Neural progenitor cell (in vitro differentiated cells): ENCODE results near the gene SMARCE1. TPM values are rescaled to one million over a fixed set of nuclear protein-coding genes. Genes with fewer than 3 reads are reported as not detected.

Source experiments
- DNase-seq: peaks from one replicate; pipeline ENCODE4 v3.0.0-alpha.2; 2016; ENCODE audit warnings: low spot score
- H2AFZ ChIP-seq: fragments of 200-600 bp; sonication (generic); replicated peaks from 2 replicates; pipeline ENCODE4 v1.6.1; 2016; ENCODE audit warnings: antibody characterized with exemption
- H3F3A ChIP-seq: fragments of 200-600 bp; sonication (generic); 2 replicates; pipeline ENCODE4 v1.6.1; 2016; ENCODE audit warnings: antibody characterized with exemption, low read depth
- H3K27ac ChIP-seq: fragments of 200-600 bp; sonication (generic); 2 replicates; pipeline ENCODE4 v1.5.1; 2016; ENCODE audit warnings: mild to moderate bottlenecking
- H3K27me3 ChIP-seq: fragments of 200-600 bp; sonication (generic); 2 replicates; pipeline ENCODE4 v1.6.1; 2016; ENCODE audit warnings: mild to moderate bottlenecking, moderate library complexity
- H3K36me3 ChIP-seq: fragments of 200-600 bp; sonication (generic); 2 replicates; pipeline ENCODE4 v1.5.1; 2016
- H3K4me1 ChIP-seq: fragments of 200-600 bp; sonication (generic); 2 replicates; pipeline ENCODE4 v1.6.1; 2016; ENCODE audit warnings: mixed run types
- H3K4me2 ChIP-seq: fragments of 200-600 bp; sonication (generic); 2 replicates; pipeline ENCODE4 v1.6.1; 2016
- H3K4me3 ChIP-seq: fragments of 200-600 bp; sonication (generic); 2 replicates; pipeline ENCODE4 v1.5.1; 2016
- H3K79me2 ChIP-seq: fragments of 200-600 bp; sonication (generic); 2 replicates; pipeline ENCODE4 v1.6.1; 2016; ENCODE audit warnings: low read depth
- H3K9ac ChIP-seq: fragments of 200-600 bp; sonication (generic); 2 replicates; pipeline ENCODE4 v1.6.1; 2016
- H3K9me3 ChIP-seq: fragments of 200-600 bp; sonication (generic); 2 replicates; pipeline ENCODE4 v1.5.1; 2016; ENCODE audit warnings: low read depth
- H4K20me1 ChIP-seq: fragments of 200-600 bp; sonication (generic); 2 replicates; pipeline ENCODE4 v1.6.1; 2016; ENCODE audit warnings: low read depth
- H3K27ac Mint-ChIP-seq: 3 replicates; pipeline ENCODE4 v1.8.0; 2021; ENCODE audit warnings: mixed read lengths
- H3K27me3 Mint-ChIP-seq: 2 replicates; pipeline ENCODE4 v1.8.0; 2022; ENCODE audit warnings: low read depth, mild to moderate bottlenecking, inconsistent platforms, moderate library complexity, mixed read lengths; ENCODE audit not compliant: insufficient read depth
- H3K36me3 Mint-ChIP-seq: 3 replicates; pipeline ENCODE4 v1.8.0; 2021; ENCODE audit warnings: mixed read lengths
- H3K4me1 Mint-ChIP-seq: 3 replicates; pipeline ENCODE4 v1.8.0; 2021; ENCODE audit warnings: mixed read lengths
- H3K4me3 Mint-ChIP-seq: 3 replicates; pipeline ENCODE4 v1.8.0; 2021; ENCODE audit warnings: mild to moderate bottlenecking, moderate library complexity, mixed read lengths
- H3K9me3 Mint-ChIP-seq: 3 replicates; pipeline ENCODE4 v1.8.0; 2020; ENCODE audit warnings: mixed read lengths
- CTCF ChIP-seq: fragments of 200-600 bp; sonication (generic); IDR thresholded peaks from 2 replicates; pipeline ENCODE4 v1.5.1; 2017; ENCODE audit warnings: antibody characterized with exemption, mild to moderate bottlenecking
- EZH2 ChIP-seq: fragments of 200-600 bp; sonication (generic); IDR thresholded peaks from 2 replicates; pipeline ENCODE4 v1.6.1; 2017; ENCODE audit warnings: antibody characterized with exemption, mild to moderate bottlenecking, moderate library complexity
- EZH2phosphoT487 ChIP-seq: fragments of 200-600 bp; sonication (generic); IDR thresholded peaks from 2 replicates; pipeline ENCODE4 v1.6.1; 2017; ENCODE audit warnings: antibody characterized with exemption
- total RNA-seq: library from RNA; depleted of rRNA; stranded (reverse); fragments of >200 nt; gene quantifications from 2 replicates; pipeline ENCODE4 v1.2.3, GENCODE V29; 2015; ENCODE audit warnings: low replicate concordance

Gene SMARCE1
- total RNA-seq, 1 donor from 2014 or later: 237 TPM

GRCh38 chr17:40580140-40580539 is 67.5 kb downstream of the SMARCE1 start:
- no peak overlapping the region for H2AFZ ChIP-seq
- no peaks in the 10 kb centered on the region for H3K36me3 ChIP-seq
- H3K27ac Mint-ChIP-seq: no peak overlapping the region
- no peak overlapping the region for H3K4me2 ChIP-seq
- no peaks in the 10 kb centered on the region for H3K79me2 ChIP-seq
- H3K4me3 Mint-ChIP-seq: no peak overlapping the region
- H3F3A ChIP-seq: no peaks in the 10 kb centered on the region
- TF ChIP-seq CTCF (no peak), EZH2 (no peak), EZH2phosphoT487 (no peak)
- H3K27ac ChIP-seq: no peak overlapping the region
- H3K36me3 Mint-ChIP-seq: no peaks in the 10 kb centered on the region
- no peaks in the 10 kb centered on the region for H3K27me3 ChIP-seq
- no peaks in the 10 kb centered on the region for H3K4me1 Mint-ChIP-seq
- no peaks in the 10 kb centered on the region for H3K4me1 ChIP-seq
- H3K4me3 ChIP-seq: no peak overlapping the region
- no peaks in the 10 kb centered on the region for H3K9me3 ChIP-seq
- H4K20me1 ChIP-seq: no peaks in the 10 kb centered on the region
- H3K9ac ChIP-seq: no peak overlapping the region
- peaks cover 19% of the 10 kb centered on the region for H3K9me3 Mint-ChIP-seq
- peaks cover 2% of the 10 kb centered on the region for H3K27me3 Mint-ChIP-seq
- DNase-seq: no peak

DNA sequence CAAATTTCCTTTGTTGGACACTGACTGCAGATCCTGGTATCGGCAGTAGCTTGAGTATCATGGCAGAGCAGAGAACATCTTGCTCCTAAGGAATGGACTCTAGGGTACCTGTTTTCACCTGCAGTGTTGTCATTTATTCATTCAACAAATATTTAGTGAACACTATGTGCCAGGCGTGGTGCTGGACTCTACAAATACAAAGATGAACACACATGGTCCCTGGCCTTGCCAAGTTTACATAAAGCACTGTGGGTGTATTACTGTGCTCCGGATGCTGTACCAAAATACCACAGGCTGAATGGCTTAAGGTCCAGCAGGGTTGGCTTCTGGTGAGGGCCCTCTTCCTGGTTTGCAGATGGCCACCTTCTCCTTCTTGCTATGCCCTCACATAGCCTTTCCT is 68.1 kb downstream of the SMARCE1 start:
- Mint-ChIP-seq H3K27ac (no peak overlapping the region), H3K9me3 (peaks cover 20% of the 10 kb centered on the region), H3K27me3 (peaks cover 2% of the 10 kb centered on the region), H3K4me1 (no peaks in the 10 kb centered on the region), H3K4me3 (no peak overlapping the region), H3K36me3 (no peaks in the 10 kb centered on the region)
- H3K4me1 ChIP-seq: no peaks in the 10 kb centered on the region
- H3K27ac ChIP-seq: no peak overlapping the region
- DNase-seq: no peak
- peaks cover 3% of the 10 kb centered on the region for H3K36me3 ChIP-seq
- no peaks in the 10 kb centered on the region for H3K79me2 ChIP-seq
- no peaks in the 10 kb centered on the region for H3K27me3 ChIP-seq
- H3K9me3 ChIP-seq: peaks cover 6% of the 10 kb centered on the region
- no peaks in the 10 kb centered on the region for H4K20me1 ChIP-seq
- no peak overlapping the region for H3K4me2 ChIP-seq
- H2AFZ ChIP-seq: no peak overlapping the region
- H3F3A ChIP-seq: no peaks in the 10 kb centered on the region
- TF ChIP-seq EZH2 (no peak), CTCF (no peak), EZH2phosphoT487 (no peak)
- H3K9ac ChIP-seq: no peak overlapping the region
- H3K4me3 ChIP-seq: no peak overlapping the region

DNA sequence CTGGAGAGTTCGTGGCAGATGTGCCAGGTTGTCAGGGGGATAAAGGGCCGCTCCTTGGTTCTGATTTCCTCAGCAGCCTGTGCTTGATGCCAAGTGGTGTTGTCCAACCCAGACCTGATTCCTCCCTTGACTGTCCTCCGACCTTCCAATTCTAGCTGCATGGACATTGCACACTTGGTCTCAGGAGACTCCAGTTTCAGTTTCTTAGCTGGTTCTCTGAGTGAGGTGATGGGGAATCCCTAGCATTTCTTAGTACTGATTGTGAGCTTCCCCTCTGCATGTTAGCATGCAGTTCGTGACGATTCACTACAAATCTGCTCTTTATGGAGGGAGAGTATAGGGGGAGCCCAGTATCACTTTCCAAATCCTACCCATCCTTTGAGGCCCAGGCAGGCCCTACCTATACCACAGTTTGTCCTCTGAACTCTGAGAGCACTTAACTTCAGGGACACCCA is 70.0 kb downstream of the SMARCE1 start:
- Mint-ChIP-seq H3K9me3 (peaks cover 15% of the 10 kb centered on the region), H3K27me3 (peaks cover 4% of the 10 kb centered on the region), H3K4me3 (no peak overlapping the region), H3K4me1 (no peaks in the 10 kb centered on the region), H3K36me3 (no peaks in the 10 kb centered on the region), H3K27ac (no peak overlapping the region)
- no peak overlapping the region for H3K4me3 ChIP-seq
- H3K36me3 ChIP-seq: peaks cover 5% of the 10 kb centered on the region
- H3K79me2 ChIP-seq: no peaks in the 10 kb centered on the region
- H4K20me1 ChIP-seq: no peaks in the 10 kb centered on the region
- no peak overlapping the region for H2AFZ ChIP-seq
- H3K27ac ChIP-seq: no peak overlapping the region
- H3K27me3 ChIP-seq: no peaks in the 10 kb centered on the region
- TF ChIP-seq EZH2: no peak
- no peak for TF ChIP-seq EZH2phosphoT487
- no peak for TF ChIP-seq CTCF
- no peak overlapping the region for H3K9ac ChIP-seq
- no peaks in the 10 kb centered on the region for H3F3A ChIP-seq
- peaks cover 12% of the 10 kb centered on the region for H3K9me3 ChIP-seq
- no peak for DNase-seq
- no peaks in the 10 kb centered on the region for H3K4me1 ChIP-seq
- no peak overlapping the region for H3K4me2 ChIP-seq
